ENCODE data around the gene GLP1R.

Gene GLP1R

GRCh38 chr6:39053854-39054576 lies 5.4 kb downstream of the GLP1R start:
- no peak for TF ChIP-seq CTCF (IDR thresholded peaks at IDR 0.05)

GRCh38 chr6:39054577-39055142 lies 6.1 kb downstream of the GLP1R start:
- no peak for TF ChIP-seq CTCF (IDR thresholded peaks at IDR 0.05)

GRCh38 chr6:39055661-39056060 lies 7.1 kb downstream of the GLP1R start:
- TF ChIP-seq CTCF (IDR thresholded peaks at IDR 0.05), result no peak

- no peak for TF ChIP-seq CTCF (IDR thresholded peaks at IDR 0.05)
Observed at GRCh38 chr6:39056191-39056590, 7.6 kb downstream of the GLP1R start.

- no peak for TF ChIP-seq CTCF (IDR thresholded peaks at IDR 0.05)
Observed at GRCh38 chr6:39056681-39057080, 8.1 kb downstream of the GLP1R start.

- no peak for TF ChIP-seq CTCF (IDR thresholded peaks at IDR 0.05)
Observed at GRCh38 chr6:39057251-39058155, 8.9 kb downstream of the GLP1R start.

- no peak for TF ChIP-seq CTCF (IDR thresholded peaks at IDR 0.05)
Observed at GRCh38 chr6:39058471-39059147, 10.0 kb downstream of the GLP1R start.

Measured in LNCAP (cell line).